ENCODE data around the gene CDK14.

GRCh38 chr7:90587766-90588165 lies 8.4 kb upstream of the CDK14 start:
- TF ChIP-seq EZH2 (IDR thresholded peaks at IDR 0.05; ENCODE audit: low read length, missing control alignments) (no peak), CTCF (conservative IDR thresholded peaks at IDR 0.05 in 1 of 2, IDR thresholded peaks at IDR 0.05 in 1 of 2; ENCODE audit: low read depth in 1 of 2, low read length in 2 of 2) (no peak)

All from fibroblast of lung (primary cell).